PC-3 (cell line): Measurements from ENCODE around the gene WDR87.
"Not testable (repeated sequence)": the region's sequence is repeated elsewhere in the genome, so short reads cannot be mapped to it uniquely, and the experiment has no call there.

ENCODE experiments used
- EZH2 ChIP-seq: fragments of 300-600 bp; sonication (generic); IDR thresholded peaks from one replicate; pipeline ENCODE4 v1.6.1; 2017; ENCODE audit warnings: antibody characterized with exemption, mild to moderate bottlenecking, low read length; ENCODE audit not compliant: unreplicated experiment
- EZH2phosphoT487 ChIP-seq: fragments of 300-600 bp; sonication (generic); IDR thresholded peaks from 2 replicates; pipeline ENCODE4 v1.6.1; 2018; ENCODE audit warnings: mild to moderate bottlenecking, antibody characterized with exemption, low read length, borderline replicate concordance
- TF ChIP-seq, protein P1 (sequence below): fragments of 300-600 bp; sonication (generic); conservative IDR thresholded peaks from 2 replicates; pipeline ENCODE4 v1.5.1; 2017; ENCODE audit warnings: antibody characterized with exemption, low read depth, mild to moderate bottlenecking, low read length

DNA sequence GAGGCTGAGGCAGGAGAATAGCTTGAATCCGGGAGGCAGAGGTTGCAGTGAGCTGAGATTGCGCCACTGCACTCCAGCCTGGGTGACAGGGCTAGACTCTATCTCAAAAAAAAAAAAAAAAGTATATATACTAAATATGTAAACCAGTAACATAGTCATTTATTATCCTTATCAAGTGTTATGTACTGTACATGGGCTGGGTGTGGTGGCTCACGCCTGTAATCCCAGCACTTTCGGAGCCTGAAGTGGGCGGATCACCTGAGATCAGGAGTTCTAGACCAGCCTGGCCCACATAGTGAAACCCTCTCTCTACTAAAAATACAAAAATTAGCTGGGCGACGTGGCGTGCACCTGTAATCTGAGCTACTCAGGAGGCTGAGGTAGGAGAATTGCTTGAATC is 18.2 kb upstream of the WDR87 start:
- not testable (repeated sequence) for TF ChIP-seq EZH2, EZH2phosphoT487
- TF ChIP-seq, protein P1, sequence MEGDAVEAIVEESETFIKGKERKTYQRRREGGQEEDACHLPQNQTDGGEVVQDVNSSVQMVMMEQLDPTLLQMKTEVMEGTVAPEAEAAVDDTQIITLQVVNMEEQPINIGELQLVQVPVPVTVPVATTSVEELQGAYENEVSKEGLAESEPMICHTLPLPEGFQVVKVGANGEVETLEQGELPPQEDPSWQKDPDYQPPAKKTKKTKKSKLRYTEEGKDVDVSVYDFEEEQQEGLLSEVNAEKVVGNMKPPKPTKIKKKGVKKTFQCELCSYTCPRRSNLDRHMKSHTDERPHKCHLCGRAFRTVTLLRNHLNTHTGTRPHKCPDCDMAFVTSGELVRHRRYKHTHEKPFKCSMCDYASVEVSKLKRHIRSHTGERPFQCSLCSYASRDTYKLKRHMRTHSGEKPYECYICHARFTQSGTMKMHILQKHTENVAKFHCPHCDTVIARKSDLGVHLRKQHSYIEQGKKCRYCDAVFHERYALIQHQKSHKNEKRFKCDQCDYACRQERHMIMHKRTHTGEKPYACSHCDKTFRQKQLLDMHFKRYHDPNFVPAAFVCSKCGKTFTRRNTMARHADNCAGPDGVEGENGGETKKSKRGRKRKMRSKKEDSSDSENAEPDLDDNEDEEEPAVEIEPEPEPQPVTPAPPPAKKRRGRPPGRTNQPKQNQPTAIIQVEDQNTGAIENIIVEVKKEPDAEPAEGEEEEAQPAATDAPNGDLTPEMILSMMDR, result not testable (repeated sequence)
